ENCODE measurements around the gene SUPT4H1. TPM values are rescaled to one million over a fixed set of nuclear protein-coding genes. Genes with fewer than 3 reads are reported as not detected.
A peak's percentile ranks its signal among the peaks of the same experiment; 100 is the strongest.

Gene SUPT4H1
- total and polyA plus RNA-seq, 9 of the 15 experiments (the other 6 are each of a cell fraction or from before 2014, with no cell fraction given): 62.1 to 320 (median 117) TPM

GRCh38 chr17:58326609-58327362, 25.2 kb downstream of the SUPT4H1 start (continued):
- TF ChIP-seq ZBTB40 (IDR thresholded peaks at IDR 0.05) (no peak), ZBTB40 (CRISPR knock-in tag; IDR thresholded peaks at IDR 0.05) (0 out of 2 replicates have a peak, but pooled peaks have one; percentile 26), PTBP1 (IDR thresholded peaks at IDR 0.05; ENCODE audit: low read depth, low read length) (peak; percentile 91; the same call in 1 of the 2 replicates), GTF2F1 (IDR thresholded peaks at IDR 0.05; ENCODE audit: low read depth, low read length) (0 out of 2 replicates have a peak, but pooled peaks have one; percentile 58), KAT7 (CRISPR knock-in tag; IDR thresholded peaks at IDR 0.05; ENCODE audit: borderline replicate concordance) (0 out of 2 replicates have a peak, but pooled peaks have one; percentile 33), HDAC2 (IDR thresholded peaks at IDR 0.05) (no peak), HCFC1 (IDR thresholded peaks at IDR 0.05; ENCODE audit: low read depth, low read length) (no peak), CREB1 (IDR thresholded peaks at IDR 0.05) (no peak), CREB1 (CRISPR knock-in tag; IDR thresholded peaks at IDR 0.05) (peak; percentile 31; the same call in 1 of the 2 replicates), REST (IDR thresholded peaks at IDR 0.05; ENCODE audit: borderline replicate concordance) (0 out of 2 replicates have a peak, but pooled peaks have one; percentile 10), REST (CRISPR knock-in tag; IDR thresholded peaks at IDR 0.05; ENCODE audit: low read depth) (no peak)
